SK-N-SH treated with all-trans-retinoic acid at 6 μM for 48 hours (cell line): ENCODE results near the gene EXD3.

Source experiments
- ATAC-seq: fragments of 200-7000 bp; cut with Tn5 transposase; 3 replicates; pipeline ENCODE4 v1.9.1; 2020; ENCODE audit warnings: mild to moderate bottlenecking, moderate library complexity
- ARNTL ChIP-seq: fragments of 450-650 bp; formaldehyde crosslinking; IDR thresholded peaks from 2 replicates; pipeline ENCODE4 v1.5.0; 2020; ENCODE audit warnings: low read depth, mild to moderate bottlenecking, moderate library complexity, borderline replicate concordance
- BACH2 ChIP-seq: fragments of 250-450 bp; sonication (Bioruptor Pico); IDR thresholded peaks from 2 replicates; pipeline ENCODE4 v1.9.0; 2021; ENCODE audit warnings: mild to moderate bottlenecking, borderline replicate concordance
- CSDC2 ChIP-seq: fragments of 250-450 bp; sonication (Bioruptor Pico); IDR thresholded peaks from 2 replicates; pipeline ENCODE4 v1.5.0; 2020; ENCODE audit warnings: mild to moderate bottlenecking, moderate library complexity
- ESRRG ChIP-seq: fragments of 250-450 bp; sonication (Bioruptor Pico); IDR thresholded peaks from 2 replicates; pipeline ENCODE4 v1.6.1; 2021; ENCODE audit warnings: mild to moderate bottlenecking
- ISL1 ChIP-seq: fragments of 250-450 bp; sonication (Bioruptor Pico); IDR thresholded peaks from 2 replicates; pipeline ENCODE4 v2.1.2; 2022; ENCODE audit warnings: mild to moderate bottlenecking, moderate library complexity
- OSR1 ChIP-seq: fragments of 250-450 bp; sonication (Bioruptor Pico); IDR thresholded peaks from 2 replicates; pipeline ENCODE4 v1.8.0; 2022; ENCODE audit warnings: moderate library complexity, mild to moderate bottlenecking, inconsistent platforms
- PPARA ChIP-seq: fragments of 250-450 bp; sonication (Bioruptor Pico); IDR thresholded peaks from 2 replicates; pipeline ENCODE4 v1.5.0; 2020; ENCODE audit warnings: mild to moderate bottlenecking, borderline replicate concordance
- RARB ChIP-seq: fragments of 250-450 bp; sonication (Bioruptor Pico); IDR thresholded peaks from 2 replicates; pipeline ENCODE4 v1.8.0; 2021; ENCODE audit warnings: mild to moderate bottlenecking, moderate library complexity
- TCF4 ChIP-seq: fragments of 250-450 bp; sonication (Bioruptor Pico); IDR thresholded peaks from 2 replicates; pipeline ENCODE4 v1.8.0; 2021; ENCODE audit warnings: mild to moderate bottlenecking, moderate library complexity, borderline replicate concordance
- TOX ChIP-seq: fragments of 250-450 bp; sonication (Bioruptor Pico); IDR thresholded peaks from 2 replicates; pipeline ENCODE4 v1.8.0; 2021; ENCODE audit warnings: mild to moderate bottlenecking, moderate library complexity, borderline replicate concordance
- ZC3H10 ChIP-seq: fragments of 250-450 bp; sonication (Bioruptor Pico); IDR thresholded peaks from 2 replicates; pipeline ENCODE4 v1.5.1; 2021; ENCODE audit warnings: mild to moderate bottlenecking, moderate library complexity
- ZFP3 ChIP-seq: fragments of 250-450 bp; sonication (Bioruptor Pico); IDR thresholded peaks from 2 replicates; pipeline ENCODE4 v1.5.0; 2020; ENCODE audit warnings: mild to moderate bottlenecking, moderate library complexity
- ZFP30 ChIP-seq: fragments of 450-650 bp; formaldehyde crosslinking; IDR thresholded peaks from 2 replicates; pipeline ENCODE4 v1.5.0; 2022; ENCODE audit warnings: mild to moderate bottlenecking, moderate library complexity
- ZNF70 ChIP-seq: fragments of 450-650 bp; formaldehyde crosslinking; IDR thresholded peaks from 2 replicates; pipeline ENCODE4 v1.5.0; 2020; ENCODE audit warnings: mild to moderate bottlenecking, moderate library complexity
- ZNF8 ChIP-seq: fragments of 450-650 bp; formaldehyde crosslinking; IDR thresholded peaks from 2 replicates; pipeline ENCODE4 v1.5.0; 2020; ENCODE audit warnings: mild to moderate bottlenecking, moderate library complexity
- TF ChIP-seq, protein P1 (sequence below): fragments of 250-450 bp; sonication (Bioruptor Pico); IDR thresholded peaks from 2 replicates; pipeline ENCODE4 v1.8.0; 2020; ENCODE audit warnings: mild to moderate bottlenecking, moderate library complexity, borderline replicate concordance
- TF ChIP-seq, protein P2 (sequence below): fragments of 250-450 bp; sonication (Bioruptor Pico); IDR thresholded peaks from 2 replicates; pipeline ENCODE4 v1.5.0; 2020; ENCODE audit warnings: mild to moderate bottlenecking, moderate library complexity
- TF ChIP-seq, protein P3 (sequence below): fragments of 250-450 bp; sonication (Bioruptor Pico); IDR thresholded peaks from 2 replicates; pipeline ENCODE4 v1.5.1; 2021; ENCODE audit warnings: mild to moderate bottlenecking, moderate library complexity
- TF ChIP-seq, protein P4 (sequence below): fragments of 250-450 bp; sonication (Bioruptor Pico); IDR thresholded peaks from 2 replicates; pipeline ENCODE4 v1.5.1; 2020; ENCODE audit warnings: low read depth, mild to moderate bottlenecking, moderate library complexity
- TF ChIP-seq, protein P5 (sequence below): fragments of 250-450 bp; sonication (Bioruptor Pico); IDR thresholded peaks from 2 replicates; pipeline ENCODE4 v1.8.0; 2021; ENCODE audit warnings: low read depth, mild to moderate bottlenecking, moderate library complexity, borderline replicate concordance

The EXD3 gene

DNA sequence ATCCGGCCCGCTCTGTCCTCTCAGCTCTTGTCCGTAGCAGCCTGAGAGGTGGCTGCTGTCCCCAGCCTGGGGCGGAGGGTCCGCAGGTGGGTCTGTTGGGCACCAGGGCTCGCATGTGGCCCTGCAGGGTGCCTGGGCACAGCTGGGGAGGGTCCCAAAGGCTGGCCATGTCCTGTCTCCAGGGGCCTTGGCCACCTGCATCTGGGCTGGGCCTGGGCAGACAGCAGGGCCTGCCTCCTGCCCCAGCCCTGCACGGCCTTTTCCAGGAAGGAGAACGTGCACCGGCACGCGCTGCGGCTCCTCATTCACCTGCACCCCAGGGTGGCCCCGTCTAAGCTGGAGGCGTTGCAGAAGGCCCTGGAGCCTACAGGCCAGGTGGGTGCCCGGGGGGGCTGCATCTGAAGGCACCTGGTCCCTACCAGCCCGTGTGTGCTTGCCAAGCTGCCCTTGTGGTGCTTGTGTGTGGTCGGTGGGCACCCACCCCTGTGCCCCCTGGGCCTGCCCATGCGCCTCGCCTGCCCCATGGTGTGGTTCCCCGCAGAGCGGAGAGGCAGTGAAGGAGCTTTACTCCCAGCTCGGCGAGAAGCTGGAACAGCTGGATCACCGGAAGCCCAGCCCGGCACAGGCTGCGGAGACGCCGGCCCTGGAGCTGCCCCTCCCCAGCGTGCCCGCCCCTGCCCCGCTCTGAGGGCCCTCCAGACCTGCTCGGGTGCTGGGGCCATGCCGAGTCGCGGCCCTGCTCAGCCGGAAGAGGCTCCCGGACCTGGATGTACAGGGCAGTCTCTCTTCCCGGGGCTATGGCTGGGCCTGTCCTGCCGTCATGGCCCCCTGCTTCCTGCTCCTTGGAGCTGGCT lies 150.5 kb downstream of the EXD3 start:
- no peak for ATAC-seq
- TF ChIP-seq, protein P1, sequence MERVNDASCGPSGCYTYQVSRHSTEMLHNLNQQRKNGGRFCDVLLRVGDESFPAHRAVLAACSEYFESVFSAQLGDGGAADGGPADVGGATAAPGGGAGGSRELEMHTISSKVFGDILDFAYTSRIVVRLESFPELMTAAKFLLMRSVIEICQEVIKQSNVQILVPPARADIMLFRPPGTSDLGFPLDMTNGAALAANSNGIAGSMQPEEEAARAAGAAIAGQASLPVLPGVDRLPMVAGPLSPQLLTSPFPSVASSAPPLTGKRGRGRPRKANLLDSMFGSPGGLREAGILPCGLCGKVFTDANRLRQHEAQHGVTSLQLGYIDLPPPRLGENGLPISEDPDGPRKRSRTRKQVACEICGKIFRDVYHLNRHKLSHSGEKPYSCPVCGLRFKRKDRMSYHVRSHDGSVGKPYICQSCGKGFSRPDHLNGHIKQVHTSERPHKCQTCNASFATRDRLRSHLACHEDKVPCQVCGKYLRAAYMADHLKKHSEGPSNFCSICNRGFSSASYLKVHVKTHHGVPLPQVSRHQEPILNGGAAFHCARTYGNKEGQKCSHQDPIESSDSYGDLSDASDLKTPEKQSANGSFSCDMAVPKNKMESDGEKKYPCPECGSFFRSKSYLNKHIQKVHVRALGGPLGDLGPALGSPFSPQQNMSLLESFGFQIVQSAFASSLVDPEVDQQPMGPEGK (CRISPR knock-in tag) = no peak
- no peak for TF ChIP-seq ZFP3 (CRISPR knock-in tag)
- no peak for TF ChIP-seq RARB (CRISPR knock-in tag)
- TF ChIP-seq PPARA (CRISPR knock-in tag) = no peak
- TF ChIP-seq, protein P2, sequence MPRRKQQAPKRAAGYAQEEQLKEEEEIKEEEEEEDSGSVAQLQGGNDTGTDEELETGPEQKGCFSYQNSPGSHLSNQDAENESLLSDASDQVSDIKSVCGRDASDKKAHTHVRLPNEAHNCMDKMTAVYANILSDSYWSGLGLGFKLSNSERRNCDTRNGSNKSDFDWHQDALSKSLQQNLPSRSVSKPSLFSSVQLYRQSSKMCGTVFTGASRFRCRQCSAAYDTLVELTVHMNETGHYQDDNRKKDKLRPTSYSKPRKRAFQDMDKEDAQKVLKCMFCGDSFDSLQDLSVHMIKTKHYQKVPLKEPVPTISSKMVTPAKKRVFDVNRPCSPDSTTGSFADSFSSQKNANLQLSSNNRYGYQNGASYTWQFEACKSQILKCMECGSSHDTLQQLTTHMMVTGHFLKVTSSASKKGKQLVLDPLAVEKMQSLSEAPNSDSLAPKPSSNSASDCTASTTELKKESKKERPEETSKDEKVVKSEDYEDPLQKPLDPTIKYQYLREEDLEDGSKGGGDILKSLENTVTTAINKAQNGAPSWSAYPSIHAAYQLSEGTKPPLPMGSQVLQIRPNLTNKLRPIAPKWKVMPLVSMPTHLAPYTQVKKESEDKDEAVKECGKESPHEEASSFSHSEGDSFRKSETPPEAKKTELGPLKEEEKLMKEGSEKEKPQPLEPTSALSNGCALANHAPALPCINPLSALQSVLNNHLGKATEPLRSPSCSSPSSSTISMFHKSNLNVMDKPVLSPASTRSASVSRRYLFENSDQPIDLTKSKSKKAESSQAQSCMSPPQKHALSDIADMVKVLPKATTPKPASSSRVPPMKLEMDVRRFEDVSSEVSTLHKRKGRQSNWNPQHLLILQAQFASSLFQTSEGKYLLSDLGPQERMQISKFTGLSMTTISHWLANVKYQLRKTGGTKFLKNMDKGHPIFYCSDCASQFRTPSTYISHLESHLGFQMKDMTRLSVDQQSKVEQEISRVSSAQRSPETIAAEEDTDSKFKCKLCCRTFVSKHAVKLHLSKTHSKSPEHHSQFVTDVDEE = no peak
- TF ChIP-seq TOX (CRISPR knock-in tag) = no peak
- no peak for TF ChIP-seq ARNTL (CRISPR knock-in tag)
- no peak for TF ChIP-seq ISL1 (CRISPR knock-in tag)
- TF ChIP-seq TCF4 (CRISPR knock-in tag) = no peak
- TF ChIP-seq, protein P3, sequence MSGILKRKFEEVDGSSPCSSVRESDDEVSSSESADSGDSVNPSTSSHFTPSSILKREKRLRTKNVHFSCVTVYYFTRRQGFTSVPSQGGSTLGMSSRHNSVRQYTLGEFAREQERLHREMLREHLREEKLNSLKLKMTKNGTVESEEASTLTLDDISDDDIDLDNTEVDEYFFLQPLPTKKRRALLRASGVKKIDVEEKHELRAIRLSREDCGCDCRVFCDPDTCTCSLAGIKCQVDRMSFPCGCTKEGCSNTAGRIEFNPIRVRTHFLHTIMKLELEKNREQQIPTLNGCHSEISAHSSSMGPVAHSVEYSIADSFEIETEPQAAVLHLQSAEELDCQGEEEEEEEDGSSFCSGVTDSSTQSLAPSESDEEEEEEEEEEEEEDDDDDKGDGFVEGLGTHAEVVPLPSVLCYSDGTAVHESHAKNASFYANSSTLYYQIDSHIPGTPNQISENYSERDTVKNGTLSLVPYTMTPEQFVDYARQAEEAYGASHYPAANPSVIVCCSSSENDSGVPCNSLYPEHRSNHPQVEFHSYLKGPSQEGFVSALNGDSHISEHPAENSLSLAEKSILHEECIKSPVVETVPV (CRISPR knock-in tag) = no peak
- TF ChIP-seq, protein P4, sequence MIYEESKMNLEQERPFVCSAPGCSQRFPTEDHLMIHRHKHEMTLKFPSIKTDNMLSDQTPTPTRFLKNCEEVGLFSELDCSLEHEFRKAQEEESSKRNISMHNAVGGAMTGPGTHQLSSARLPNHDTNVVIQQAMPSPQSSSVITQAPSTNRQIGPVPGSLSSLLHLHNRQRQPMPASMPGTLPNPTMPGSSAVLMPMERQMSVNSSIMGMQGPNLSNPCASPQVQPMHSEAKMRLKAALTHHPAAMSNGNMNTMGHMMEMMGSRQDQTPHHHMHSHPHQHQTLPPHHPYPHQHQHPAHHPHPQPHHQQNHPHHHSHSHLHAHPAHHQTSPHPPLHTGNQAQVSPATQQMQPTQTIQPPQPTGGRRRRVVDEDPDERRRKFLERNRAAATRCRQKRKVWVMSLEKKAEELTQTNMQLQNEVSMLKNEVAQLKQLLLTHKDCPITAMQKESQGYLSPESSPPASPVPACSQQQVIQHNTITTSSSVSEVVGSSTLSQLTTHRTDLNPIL (CRISPR knock-in tag) = no peak
- no peak for TF ChIP-seq ZFP30 (CRISPR knock-in tag)
- no peak for TF ChIP-seq ESRRG (CRISPR knock-in tag)
- TF ChIP-seq ZNF70 (CRISPR knock-in tag) = no peak
- TF ChIP-seq BACH2 (CRISPR knock-in tag) = no peak
- TF ChIP-seq ZNF8 (CRISPR knock-in tag) = no peak
- no peak for TF ChIP-seq OSR1 (CRISPR knock-in tag)
- TF ChIP-seq CSDC2 (CRISPR knock-in tag) = no peak
- TF ChIP-seq, protein P5, sequence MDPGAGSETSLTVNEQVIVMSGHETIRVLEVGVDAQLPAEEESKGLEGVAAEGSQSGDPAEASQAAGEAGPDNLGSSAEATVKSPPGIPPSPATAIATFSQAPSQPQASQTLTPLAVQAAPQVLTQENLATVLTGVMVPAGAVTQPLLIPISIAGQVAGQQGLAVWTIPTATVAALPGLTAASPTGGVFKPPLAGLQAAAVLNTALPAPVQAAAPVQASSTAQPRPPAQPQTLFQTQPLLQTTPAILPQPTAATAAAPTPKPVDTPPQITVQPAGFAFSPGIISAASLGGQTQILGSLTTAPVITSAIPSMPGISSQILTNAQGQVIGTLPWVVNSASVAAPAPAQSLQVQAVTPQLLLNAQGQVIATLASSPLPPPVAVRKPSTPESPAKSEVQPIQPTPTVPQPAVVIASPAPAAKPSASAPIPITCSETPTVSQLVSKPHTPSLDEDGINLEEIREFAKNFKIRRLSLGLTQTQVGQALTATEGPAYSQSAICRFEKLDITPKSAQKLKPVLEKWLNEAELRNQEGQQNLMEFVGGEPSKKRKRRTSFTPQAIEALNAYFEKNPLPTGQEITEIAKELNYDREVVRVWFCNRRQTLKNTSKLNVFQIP (CRISPR knock-in tag) = no peak

DNA sequence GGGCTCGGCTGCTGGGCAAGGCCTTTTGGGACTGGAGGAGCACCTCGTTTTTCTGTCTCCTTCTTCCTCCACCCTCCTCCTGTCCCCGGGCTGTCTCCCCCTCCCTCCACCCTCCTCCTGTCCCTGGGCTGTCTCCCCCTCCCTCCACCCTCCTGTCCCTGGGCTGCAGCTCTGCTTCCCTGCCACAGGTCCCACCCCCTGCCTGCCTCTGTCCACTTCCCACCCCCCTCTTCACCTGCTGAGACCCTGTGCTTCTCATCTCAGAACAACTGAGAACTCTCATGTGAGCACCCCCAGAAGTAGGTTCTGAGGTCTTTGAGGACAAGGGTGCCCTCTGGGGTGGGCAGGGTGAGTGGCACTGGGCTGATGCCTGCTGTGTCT lies 151.3 kb downstream of the EXD3 start:
- no peak for ATAC-seq
- TF ChIP-seq ZC3H10 (no peak), OSR1 (CRISPR knock-in tag) (no peak), ESRRG (CRISPR knock-in tag) (no peak), ZFP30 (CRISPR knock-in tag) (no peak), TOX (CRISPR knock-in tag) (no peak), TCF4 (CRISPR knock-in tag) (no peak), ZNF8 (CRISPR knock-in tag) (no peak), CSDC2 (CRISPR knock-in tag) (no peak), BACH2 (CRISPR knock-in tag) (no peak)
- TF ChIP-seq, protein P2 = no peak
- TF ChIP-seq, protein P3 (CRISPR knock-in tag) = no peak
